ENCODE results near the gene BAIAP2. TPM values are rescaled to one million over a fixed set of nuclear protein-coding genes. Genes with fewer than 3 reads are reported as not detected.

Gene BAIAP2
- total RNA-seq, 4 donors from 2014 or later: 35.8 to 86.8 (median 42.1) TPM

DNA sequence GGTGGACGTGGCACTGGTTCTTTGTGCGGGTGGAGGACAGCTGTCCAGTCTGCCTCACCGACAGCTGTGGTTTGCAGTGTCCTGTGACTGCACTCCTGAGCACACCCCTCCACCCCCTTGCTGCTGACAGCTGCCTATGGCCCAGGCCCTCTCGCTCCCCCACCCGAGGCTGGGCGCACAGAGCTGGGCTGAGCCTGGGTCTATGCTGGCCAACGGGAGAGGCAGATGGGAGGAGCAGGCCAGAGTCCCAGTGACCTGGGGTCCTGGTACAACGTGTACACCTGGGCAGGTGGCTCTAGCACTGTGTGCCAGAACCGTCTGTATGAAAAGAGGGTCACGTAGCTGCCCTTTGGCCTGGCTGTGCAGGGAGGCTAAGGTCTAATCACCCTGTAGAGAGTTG, 30.5 kb downstream of the BAIAP2 start:
- Histone ChIP-seq H3K4me1 (peaks cover 33 to 34% of the 10 kb centered on the region in 2 donors), H3K36me3 (no peaks in the 10 kb centered on the region), H3K9me3 (no peaks in the 10 kb centered on the region), H3K27me3 (no peaks in the 10 kb centered on the region), H3K27ac (peak overlapping the region; percentile 71 to 87 (median 79)), H3K4me3 (replicated peaks in 1 of 3) (no peak overlapping the region)
- TF ChIP-seq POLR2A (IDR thresholded peaks at IDR 0.05): no peak
- TF ChIP-seq, protein P1, sequence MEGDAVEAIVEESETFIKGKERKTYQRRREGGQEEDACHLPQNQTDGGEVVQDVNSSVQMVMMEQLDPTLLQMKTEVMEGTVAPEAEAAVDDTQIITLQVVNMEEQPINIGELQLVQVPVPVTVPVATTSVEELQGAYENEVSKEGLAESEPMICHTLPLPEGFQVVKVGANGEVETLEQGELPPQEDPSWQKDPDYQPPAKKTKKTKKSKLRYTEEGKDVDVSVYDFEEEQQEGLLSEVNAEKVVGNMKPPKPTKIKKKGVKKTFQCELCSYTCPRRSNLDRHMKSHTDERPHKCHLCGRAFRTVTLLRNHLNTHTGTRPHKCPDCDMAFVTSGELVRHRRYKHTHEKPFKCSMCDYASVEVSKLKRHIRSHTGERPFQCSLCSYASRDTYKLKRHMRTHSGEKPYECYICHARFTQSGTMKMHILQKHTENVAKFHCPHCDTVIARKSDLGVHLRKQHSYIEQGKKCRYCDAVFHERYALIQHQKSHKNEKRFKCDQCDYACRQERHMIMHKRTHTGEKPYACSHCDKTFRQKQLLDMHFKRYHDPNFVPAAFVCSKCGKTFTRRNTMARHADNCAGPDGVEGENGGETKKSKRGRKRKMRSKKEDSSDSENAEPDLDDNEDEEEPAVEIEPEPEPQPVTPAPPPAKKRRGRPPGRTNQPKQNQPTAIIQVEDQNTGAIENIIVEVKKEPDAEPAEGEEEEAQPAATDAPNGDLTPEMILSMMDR (IDR thresholded peaks at IDR 0.05): no peak
- no peak for DNase-seq
- 75 to 100% methylated on average over 1 to 6 of the region's 10 CpGs for WGBS, 2 donors
- intact Hi-C loops (cut with DNase I): no loop called here

- Histone ChIP-seq H3K4me3 (replicated peaks in 1 of 3) (no peak overlapping the region), H3K27me3 (no peaks in the 10 kb centered on the region), H3K36me3 (no peaks in the 10 kb centered on the region), H3K4me1 (peaks cover 38 to 40% of the 10 kb centered on the region in 2 donors), H3K27ac (peak overlapping the region; percentile 71 to 87 (median 79)), H3K9me3 (no peaks in the 10 kb centered on the region)
- peak; percentile 43 to 50 for DNase-seq
- intact Hi-C loops (cut with DNase I): no loop called here
- TF ChIP-seq, protein P1 (IDR thresholded peaks at IDR 0.05): no peak
- TF ChIP-seq POLR2A (IDR thresholded peaks at IDR 0.05): no peak
- 92 to 94% methylated on average over 7 to 8 of the region's 9 CpGs for WGBS, 2 donors
Observed at GRCh38 chr17:81066072-81066471, 31.1 kb downstream of the BAIAP2 start.

DNA sequence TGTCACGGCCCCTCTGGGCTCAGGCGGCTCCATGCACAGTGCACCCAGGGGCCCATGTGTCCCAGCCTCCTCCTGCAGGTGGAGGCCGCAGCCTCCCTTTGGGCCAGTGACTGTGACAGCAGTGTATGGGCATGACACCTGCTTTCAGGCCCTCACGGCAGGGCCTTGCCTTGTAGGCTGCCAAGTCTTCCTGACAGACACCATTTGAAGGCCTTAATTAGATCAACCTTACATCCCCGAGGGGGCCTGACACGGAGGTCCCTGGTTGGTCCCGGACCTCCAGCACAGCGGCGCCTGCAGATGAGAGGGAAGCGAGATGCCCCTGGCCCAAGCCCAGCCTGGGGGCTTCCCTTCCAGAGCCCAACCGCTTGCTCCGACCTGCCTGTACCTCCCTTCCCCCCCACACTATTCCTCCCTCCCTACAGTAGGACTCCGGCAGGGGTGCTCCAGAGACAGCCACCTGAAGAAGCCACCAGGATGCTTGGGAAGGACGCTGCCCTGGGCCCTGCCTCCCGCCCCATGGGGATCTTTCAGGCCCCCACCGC, 31.9 kb downstream of the BAIAP2 start:
- peaks cover 46 to 48% of the 10 kb centered on the region in 2 donors for H3K4me1 ChIP-seq
- H3K9me3 ChIP-seq: no peaks in the 10 kb centered on the region
- no peaks in the 10 kb centered on the region for H3K27me3 ChIP-seq
- WGBS, 2 donors: 91 to 94% methylated on average over 9 to 15 of the region's 16 CpGs
- no peak for DNase-seq
- intact Hi-C loops (cut with DNase I): no loop called here
- no peak overlapping the region for H3K4me3 ChIP-seq (replicated peaks in 1 of 3)
- no peak for TF ChIP-seq POLR2A (IDR thresholded peaks at IDR 0.05)
- TF ChIP-seq, protein P1 (IDR thresholded peaks at IDR 0.05): no peak
- H3K27ac ChIP-seq: no peak overlapping the region
- no peaks in the 10 kb centered on the region for H3K36me3 ChIP-seq

- no peaks in the 10 kb centered on the region for H3K9me3 ChIP-seq
- 60 to 76% methylated on average over 2 to 16 of the region's 20 CpGs for WGBS, 2 donors
- DNase-seq: no peak
- H3K4me3 ChIP-seq (replicated peaks in 1 of 3): no peak overlapping the region
- H3K27me3 ChIP-seq: no peaks in the 10 kb centered on the region
- intact Hi-C loops (cut with DNase I): no loop called here
- H3K4me1 ChIP-seq: peaks cover 52 to 53% of the 10 kb centered on the region in 2 donors
- no peak overlapping the region for H3K27ac ChIP-seq
- TF ChIP-seq, protein P1 (IDR thresholded peaks at IDR 0.05): no peak
- no peak for TF ChIP-seq POLR2A (IDR thresholded peaks at IDR 0.05)
- H3K36me3 ChIP-seq: no peaks in the 10 kb centered on the region
Observed at GRCh38 chr17:81067391-81067811, 32.5 kb downstream of the BAIAP2 start.

- WGBS, 2 donors: 86 to 87% methylated on average over 8 to 13 of the region's 26 CpGs
- Histone ChIP-seq H3K9me3 (no peaks in the 10 kb centered on the region), H3K27me3 (no peaks in the 10 kb centered on the region), H3K4me3 (replicated peaks in 1 of 3) (no peak overlapping the region), H3K4me1 (peaks cover 57 to 60% of the 10 kb centered on the region in 2 donors), H3K27ac (no peak overlapping the region), H3K36me3 (no peaks in the 10 kb centered on the region)
- DNase-seq: no peak
- intact Hi-C loops (cut with DNase I): no loop called here
- TF ChIP-seq, protein P1 (IDR thresholded peaks at IDR 0.05): no peak
- no peak for TF ChIP-seq POLR2A (IDR thresholded peaks at IDR 0.05)
Observed at GRCh38 chr17:81068411-81069134, 33.6 kb downstream of the BAIAP2 start.

All from thyroid gland (tissue), 4 donors.